Left ventricle myocardium inferior (tissue), 1 donor: Measurements from ENCODE around the gene LAMB3. TPM values are rescaled to one million over a fixed set of nuclear protein-coding genes. Genes with fewer than 3 reads are reported as not detected.

ENCODE experiments used
- DNase-seq: peaks from one replicate; pipeline ENCODE4 v3.0.0-alpha.2; 2020
- H3K27ac ChIP-seq: fragments of 200-600 bp; replicated peaks from 2 replicates; pipeline ENCODE4 v1.8.0; 2021
- H3K27me3 ChIP-seq: fragments of 200-600 bp; 2 replicates; pipeline ENCODE4 v1.8.0; 2021; ENCODE audit warnings: low read depth
- H3K36me3 ChIP-seq: fragments of 200-600 bp; 2 replicates; pipeline ENCODE4 v1.8.0; 2021
- H3K4me1 ChIP-seq: fragments of 200-600 bp; 2 replicates; pipeline ENCODE4 v1.8.0; 2021
- H3K4me3 ChIP-seq: fragments of 200-600 bp; 2 replicates; pipeline ENCODE4 v1.8.0; 2021; ENCODE audit warnings: mild to moderate bottlenecking, moderate library complexity
- H3K9me3 ChIP-seq: fragments of 200-600 bp; replicated peaks from 2 replicates; pipeline ENCODE4 v1.8.0; 2021
- CTCF ChIP-seq: fragments of 200-600 bp; IDR thresholded peaks from 2 replicates; pipeline ENCODE4 v1.8.0; 2021; ENCODE audit warnings: antibody characterized with exemption, mild to moderate bottlenecking, borderline replicate concordance
- intact Hi-C: fragments of 100-400 bp; cut with micrococcal nuclease; formaldehyde crosslinking; loops from one replicate; pipeline ENCODE4 v1.11.0; 2022
- total RNA-seq: library from RNA; stranded (reverse); fragmentation: NEBNext Ultra II Directional; extraction: Animal tissue kit (Norgen Biotek cat#: 25700); gene quantifications from one replicate; pipeline ENCODE4 v1.2.1, GENCODE V29; 2021
- donor health status: DM: no; HTN: yes; CAD: no; lungs with severe emphysema.

Gene LAMB3
- total RNA-seq, 1 donor from 2014 or later, result 6.5 TPM

- intact Hi-C loops, result loop anchor here (5.0 kb wide), 1 partner anchor 37 kb away; no protein-coding TSS in a partner anchor
- Histone ChIP-seq H3K27me3 (peaks cover 9% of the 10 kb centered on the region), H3K4me3 (no peak overlapping the region), H3K27ac (no peak overlapping the region), H3K9me3 (no peaks in the 10 kb centered on the region), H3K4me1 (peaks cover 13% of the 10 kb centered on the region), H3K36me3 (no peaks in the 10 kb centered on the region)
- no peak for TF ChIP-seq CTCF
- DNase-seq, result no peak
Observed at GRCh38 chr1:209589863-209590262, 62.4 kb downstream of the LAMB3 start.

- Histone ChIP-seq H3K4me3 (no peak overlapping the region), H3K36me3 (no peaks in the 10 kb centered on the region), H3K4me1 (peaks cover 13% of the 10 kb centered on the region), H3K27ac (no peak overlapping the region), H3K9me3 (no peaks in the 10 kb centered on the region), H3K27me3 (peaks cover 13% of the 10 kb centered on the region)
- no peak for DNase-seq
- intact Hi-C loops, result loop anchor here (5.0 kb wide), 1 partner anchor 38 kb away; no protein-coding TSS in a partner anchor
- no peak for TF ChIP-seq CTCF
Observed at GRCh38 chr1:209589440-209589839, 62.8 kb downstream of the LAMB3 start.

GRCh38 chr1:209587789-209588188, 64.4 kb downstream of the LAMB3 start:
- Histone ChIP-seq H3K4me1 (peaks cover 13% of the 10 kb centered on the region), H3K27me3 (peaks cover 29% of the 10 kb centered on the region), H3K9me3 (no peaks in the 10 kb centered on the region), H3K4me3 (no peak overlapping the region), H3K27ac (no peak overlapping the region), H3K36me3 (no peaks in the 10 kb centered on the region)
- no peak for TF ChIP-seq CTCF
- intact Hi-C loops, result loop anchor here (5.0 kb wide), 1 partner anchor 40 kb away; no protein-coding TSS in a partner anchor
- no peak for DNase-seq

GRCh38 chr1:209586221-209586740, 65.9 kb downstream of the LAMB3 start:
- no peak overlapping the region for H3K4me3 ChIP-seq
- H3K27me3 ChIP-seq, result peaks cover 45% of the 10 kb centered on the region
- intact Hi-C loops, result loop anchor here (5.0 kb wide), 1 partner anchor 41 kb away; no protein-coding TSS in a partner anchor
- no peak for DNase-seq
- peaks cover 13% of the 10 kb centered on the region for H3K4me1 ChIP-seq
- no peak overlapping the region for H3K27ac ChIP-seq
- H3K36me3 ChIP-seq, result no peaks in the 10 kb centered on the region
- no peak for TF ChIP-seq CTCF
- no peaks in the 10 kb centered on the region for H3K9me3 ChIP-seq

- no peaks in the 10 kb centered on the region for H3K36me3 ChIP-seq
Observed at GRCh38 chr1:209585672-209586071, 66.6 kb downstream of the LAMB3 start.

More at GRCh38 chr1:209585672-209586071, 66.6 kb downstream of the LAMB3 start:
- peak overlapping the region; percentile 27 for H3K4me3 ChIP-seq
- peaks cover 51% of the 10 kb centered on the region for H3K27me3 ChIP-seq
- H3K4me1 ChIP-seq, result peaks cover 13% of the 10 kb centered on the region
- intact Hi-C loops, result loop anchor here (5.0 kb wide), 1 partner anchor 42 kb away; no protein-coding TSS in a partner anchor
- DNase-seq, result peak; percentile 55
- no peak overlapping the region for H3K27ac ChIP-seq
- TF ChIP-seq CTCF, result peak; percentile 30
- H3K9me3 ChIP-seq, result no peaks in the 10 kb centered on the region
